GM18951 (cell line): ENCODE data around the gene PPP2R5C.
A peak's percentile ranks its signal among the peaks of the same experiment; 100 is the strongest.

ENCODE experiments used
- POLR2A ChIP-seq: IDR thresholded peaks from 4 replicates; pipeline ENCODE4 v1.6.1; 2011; ENCODE audit warnings: mild to moderate bottlenecking; ENCODE audit not compliant: insufficient read length, insufficient read depth; ENCODE audit errors: extremely low read depth
- in situ Hi-C: fragments of 300-500 bp; cut with MboI; formaldehyde crosslinking; loops from one replicate; pipeline ENCODE4 v1.12.0; 2022; ENCODE audit warnings: low sequenced_read_pairs, mixed read lengths, inconsistent platforms; ENCODE audit not compliant: unreplicated experiment

PPP2R5C gene

GRCh38 chr14:101813171-101813759 lies 51.8 kb downstream of the PPP2R5C start:
- no peak for TF ChIP-seq POLR2A
- in situ Hi-C loops = no loop called here

- in situ Hi-C loops = no loop called here
- no peak for TF ChIP-seq POLR2A
Measured at GRCh38 chr14:101813833-101814232, 52.3 kb downstream of the PPP2R5C start.

GRCh38 chr14:101814934-101815333 lies 53.4 kb downstream of the PPP2R5C start:
- no peak for TF ChIP-seq POLR2A
- in situ Hi-C loops = no loop called here

DNA sequence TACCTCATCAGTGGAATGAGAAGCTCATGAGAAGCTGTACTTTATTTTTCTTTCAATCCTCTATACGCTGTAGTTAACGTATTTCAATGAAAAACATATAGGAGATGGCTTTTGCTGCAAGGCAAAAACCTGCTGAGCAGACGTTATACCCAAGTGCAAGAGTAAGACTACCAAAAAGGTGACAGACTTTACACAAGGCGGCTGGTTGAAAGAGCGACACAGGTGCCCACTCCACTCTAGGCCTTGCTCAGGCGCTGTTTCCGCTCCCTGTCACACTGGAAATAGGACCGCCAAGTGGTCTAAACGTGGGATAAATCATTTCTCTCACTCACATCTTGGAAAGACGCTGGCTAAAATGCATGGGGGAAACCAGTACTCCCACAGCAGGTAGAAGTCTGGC lies 54.5 kb downstream of the PPP2R5C start:
- TF ChIP-seq POLR2A = no peak
- in situ Hi-C loops = no loop called here

GRCh38 chr14:101817501-101818001 lies 56.0 kb downstream of the PPP2R5C start:
- in situ Hi-C loops = no loop called here
- TF ChIP-seq POLR2A = no peak

GRCh38 chr14:101819251-101819990 lies 57.9 kb downstream of the PPP2R5C start:
- in situ Hi-C loops = no loop called here
- no peak for TF ChIP-seq POLR2A

DNA sequence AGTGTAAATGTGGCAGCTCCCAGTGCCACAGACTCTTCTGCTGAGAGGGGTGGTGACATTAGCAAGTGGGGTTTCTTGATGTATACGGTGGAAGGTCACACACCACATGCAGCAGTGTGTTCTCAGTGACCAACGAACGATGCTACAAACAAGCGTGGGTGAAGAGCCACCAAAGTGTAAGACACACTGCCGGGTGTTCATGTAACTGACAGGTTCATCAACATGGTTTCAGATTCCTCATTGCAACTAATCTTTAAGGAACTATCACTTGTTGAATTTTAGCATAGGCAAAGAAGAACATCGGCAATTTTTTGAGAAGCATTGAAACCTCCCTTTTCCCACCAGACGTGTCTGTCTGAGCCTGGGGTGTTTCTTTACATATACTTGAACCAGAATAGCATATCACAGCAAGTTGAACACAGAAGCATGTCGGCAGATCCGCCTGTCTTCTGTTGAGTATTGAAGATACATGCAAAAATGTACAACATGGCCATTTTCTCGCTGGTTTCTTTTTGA lies 58.8 kb downstream of the PPP2R5C start:
- no peak for TF ChIP-seq POLR2A
- in situ Hi-C loops = no loop called here

DNA sequence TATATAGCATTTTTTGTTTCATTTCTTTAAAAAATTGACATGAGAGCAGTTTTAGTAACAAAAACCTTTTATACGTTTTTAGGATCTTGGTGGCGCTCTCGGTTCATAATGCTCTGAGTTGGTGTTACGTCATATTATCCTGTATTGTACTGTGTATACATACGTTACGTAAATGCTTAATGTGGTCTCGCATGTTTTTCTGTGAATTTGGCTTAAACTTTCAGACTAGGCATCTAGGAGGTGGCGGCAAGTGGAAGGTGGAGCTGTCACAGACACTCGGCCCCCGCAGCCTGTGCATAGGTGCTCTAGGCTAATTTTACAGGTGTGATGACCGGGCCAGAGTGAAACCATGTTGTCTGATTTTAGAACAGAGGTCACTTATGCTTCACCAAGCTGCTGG lies 60.0 kb downstream of the PPP2R5C start:
- in situ Hi-C loops = no loop called here

DNA sequence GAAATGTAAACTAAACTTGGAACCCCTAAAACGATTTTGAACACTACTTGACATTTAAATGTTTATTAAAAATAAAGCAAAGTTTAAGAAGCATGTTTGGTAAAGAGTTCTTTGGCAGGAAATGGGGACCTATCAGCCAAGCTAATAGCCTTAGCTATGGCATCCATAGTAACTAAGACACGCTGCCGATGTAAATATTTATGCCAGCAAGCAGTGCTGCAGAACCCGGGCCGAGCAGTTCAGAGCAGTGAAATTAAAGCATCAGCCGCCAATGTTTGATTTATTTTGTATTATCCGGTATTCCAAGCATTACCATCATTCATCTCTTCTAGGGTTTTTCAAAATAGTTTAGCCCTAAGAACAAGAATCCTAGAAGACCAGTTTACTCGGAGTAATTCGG lies 61.6 kb downstream of the PPP2R5C start:
- TF ChIP-seq POLR2A = no peak
- in situ Hi-C loops = no loop called here

More for the DNA sequence above, 60.0 kb downstream of the PPP2R5C start:
- no peak for TF ChIP-seq POLR2A

DNA sequence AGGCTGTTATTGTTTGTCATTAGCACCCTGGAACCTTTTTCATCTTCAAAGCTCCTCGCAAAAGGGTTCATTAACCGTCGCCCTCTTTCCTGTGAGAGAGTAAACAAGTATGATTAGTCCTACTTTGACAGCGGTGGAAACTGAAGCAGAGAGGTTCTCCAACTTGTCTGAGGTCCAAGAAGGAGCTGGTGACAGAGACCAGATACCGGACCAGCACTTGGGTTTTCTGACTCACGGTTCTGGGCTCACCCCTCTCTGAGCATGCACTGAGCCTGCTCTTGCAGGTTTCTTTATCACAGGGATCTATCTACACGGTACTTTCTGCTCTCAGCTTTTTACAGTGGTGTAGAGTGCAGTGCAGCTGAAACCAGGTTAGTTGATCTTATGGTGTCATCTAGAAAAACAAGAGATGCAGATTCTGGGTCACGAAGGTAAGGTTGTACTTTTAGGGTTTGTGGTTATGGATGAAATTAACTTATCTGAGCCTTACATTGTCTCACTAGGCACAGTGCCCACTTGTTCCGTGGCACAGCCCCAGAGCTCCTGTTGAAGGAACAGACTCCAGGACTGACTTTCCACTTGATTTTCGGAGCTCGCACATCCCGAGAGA lies 62.1 kb downstream of the PPP2R5C start:
- in situ Hi-C loops = no loop called here
- peak; percentile 29 for TF ChIP-seq POLR2A

DNA sequence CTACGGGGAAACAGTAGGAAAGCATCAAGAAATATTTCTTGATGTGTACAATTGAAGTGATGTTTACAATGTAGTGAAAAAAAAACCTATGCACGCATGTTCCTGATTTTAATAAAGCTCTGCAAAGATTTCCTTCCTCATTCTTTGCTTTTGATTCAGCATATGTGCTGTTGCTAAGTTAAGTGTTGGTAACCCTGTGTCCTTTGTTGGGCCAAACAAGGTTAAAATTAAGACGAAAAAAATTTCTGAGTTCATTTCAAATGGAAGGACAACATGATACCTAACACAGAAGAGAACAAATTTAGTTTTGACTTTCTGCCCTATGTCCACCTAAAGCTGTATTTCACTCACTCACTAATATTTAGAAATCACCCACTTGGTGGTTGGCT lies 62.8 kb downstream of the PPP2R5C start:
- no peak for TF ChIP-seq POLR2A
- in situ Hi-C loops = no loop called here

DNA sequence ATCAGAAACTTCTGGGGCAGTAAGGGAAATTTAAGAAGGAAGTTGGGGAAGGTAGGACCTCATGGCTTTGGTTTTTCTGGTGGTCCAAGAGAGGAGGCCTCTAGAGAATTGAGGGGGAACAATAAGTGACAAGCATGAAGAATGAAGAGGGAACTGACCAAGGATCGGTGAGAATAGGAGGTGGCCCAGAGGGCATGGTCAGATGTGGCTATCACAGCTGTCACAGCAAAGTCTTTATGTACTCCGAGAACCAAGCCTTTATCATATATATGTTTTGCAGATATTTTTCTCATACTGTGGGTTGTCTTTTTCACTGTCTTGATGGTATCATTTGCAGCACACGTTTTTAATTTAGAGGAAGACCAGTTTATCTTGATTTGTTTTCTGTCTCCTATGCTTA lies 64.3 kb downstream of the PPP2R5C start:
- TF ChIP-seq POLR2A = no peak
- in situ Hi-C loops = no loop called here

DNA sequence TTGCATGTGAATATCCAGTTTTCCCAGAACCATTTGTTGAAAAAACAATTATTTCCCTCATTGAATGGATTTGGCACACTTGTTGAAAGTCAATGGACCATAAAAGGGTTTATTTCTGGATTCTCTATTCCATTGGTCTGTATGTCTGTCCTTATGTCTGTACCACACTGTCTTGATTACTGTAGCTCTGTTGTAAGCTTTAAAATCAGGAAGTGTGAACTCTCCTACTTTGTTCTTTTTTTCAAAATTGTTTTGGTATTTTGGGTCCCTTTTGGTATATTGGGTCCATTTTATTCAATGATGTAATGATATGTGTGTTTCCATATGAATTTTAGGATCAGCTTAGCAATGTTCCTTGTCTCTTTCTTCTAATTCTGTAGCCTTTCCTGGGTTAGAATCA lies 64.8 kb downstream of the PPP2R5C start:
- TF ChIP-seq POLR2A = no peak
- in situ Hi-C loops = no loop called here
